OCI-LY7 (cell line): Measurements from ENCODE around the gene PRCP.

Experiments
- CTCF ChIP-seq: fragments of 200-600 bp; sonication (generic); conservative IDR thresholded peaks from 2 replicates; pipeline ENCODE4 v1.5.1; 2014; ENCODE audit warnings: mild to moderate bottlenecking, antibody characterized with exemption, low read length, moderate library complexity, mixed read lengths
- EZH2phosphoT487 ChIP-seq: fragments of 200-600 bp; sonication (generic); IDR thresholded peaks from 2 replicates; pipeline ENCODE4 v1.6.1; 2018; ENCODE audit warnings: low read depth, borderline replicate concordance, mild to moderate bottlenecking, mixed run types, antibody characterized with exemption, low read length, moderate library complexity, mixed read lengths

DNA sequence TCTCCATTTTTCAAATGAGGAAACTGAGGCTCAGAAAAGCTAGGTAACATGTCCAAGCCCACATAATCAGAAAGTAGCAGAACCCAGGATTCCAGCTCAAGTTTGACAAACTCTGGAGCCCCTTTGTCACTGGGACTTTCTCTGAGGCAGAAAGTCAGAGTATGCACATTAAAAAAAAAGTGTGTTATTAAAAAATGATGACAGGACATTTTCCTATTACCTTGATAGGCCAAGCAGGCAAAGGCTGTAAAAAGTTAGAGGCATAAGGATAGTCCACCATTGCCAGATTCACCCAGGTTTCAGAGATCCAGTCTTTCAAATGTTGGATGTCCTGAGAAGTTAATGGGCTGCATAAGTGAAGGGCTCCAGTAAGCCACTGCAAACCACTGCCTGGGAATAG lies 51.4 kb downstream of the PRCP start:
- TF ChIP-seq CTCF (no peak), EZH2phosphoT487 (no peak)
